Esophagus muscularis mucosa (tissue), 3 donors: ENCODE measurements around the gene CHRNA5.

Experiments used
- CTCF ChIP-seq, 3 experiments: fragments of 200-600 bp in 2 of 3; fragments of 450-650 bp in 1 of 3; sonication (generic) in 2 of 3; IDR thresholded peaks; one replicate each; pipeline ENCODE4 v1.5.1; 2017 to 2019; ENCODE audit warnings: antibody characterized with exemption in 3 of 3, mild to moderate bottlenecking in 2 of 3, moderate library complexity in 1 of 3
- POLR2AphosphoS5 ChIP-seq, 2 donors: sonication (generic); formaldehyde crosslinking; IDR thresholded peaks; one replicate each; pipeline ENCODE4 v1.6.1; 2017; ENCODE audit warnings: antibody characterized with exemption in 2 of 2

- TF ChIP-seq CTCF (IDR thresholded peaks at IDR 0.05) (no peak), POLR2AphosphoS5 (IDR thresholded peaks at IDR 0.05) (no peak)
Measured at GRCh38 chr15:78626381-78626995, 61.2 kb downstream of the CHRNA5 start.
